Rectal smooth muscle tissue (tissue), 1 donor: ENCODE data around the gene PGLYRP1.

Experiments
- H3K27ac ChIP-seq: one replicate; pipeline ENCODE4 v1.7.0; 2013; ENCODE audit warnings: low read depth, low read length, inconsistent platforms
- H3K27me3 ChIP-seq: one replicate; pipeline ENCODE4 v1.7.0; 2013; ENCODE audit warnings: low read length; ENCODE audit not compliant: control insufficient read depth, insufficient read depth
- H3K36me3 ChIP-seq: one replicate; pipeline ENCODE4 v1.7.0; 2013; ENCODE audit warnings: low read length; ENCODE audit not compliant: control insufficient read depth, insufficient read depth
- H3K4me1 ChIP-seq: one replicate; pipeline ENCODE4 v1.7.0; 2013; ENCODE audit warnings: low read length; ENCODE audit not compliant: control insufficient read depth, insufficient read depth
- H3K4me3 ChIP-seq: one replicate; pipeline ENCODE4 v1.7.0; 2013; ENCODE audit warnings: low read length
- H3K9ac ChIP-seq: one replicate; pipeline ENCODE4 v1.7.0; 2013; ENCODE audit warnings: low read length

Gene PGLYRP1

DNA sequence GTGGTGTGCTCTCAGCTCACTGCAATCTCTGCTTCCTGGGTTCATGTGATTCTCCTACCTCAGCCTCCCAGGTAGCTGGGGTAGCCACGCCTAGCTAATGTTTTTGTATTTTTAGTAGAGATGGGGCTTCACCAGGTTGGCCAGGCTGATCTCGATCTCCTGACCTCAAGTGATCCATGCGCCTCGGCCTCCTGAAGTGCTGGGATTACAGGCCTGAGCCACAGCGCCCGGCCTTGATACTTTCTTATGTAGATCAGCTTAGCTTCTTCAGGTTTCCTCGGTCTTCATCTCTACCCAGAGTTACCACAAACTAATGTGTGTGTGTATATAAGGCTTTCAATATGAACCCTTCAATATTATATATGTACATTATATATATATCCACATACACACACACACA, 37.5 kb downstream of the PGLYRP1 start:
- no peak overlapping the region for H3K4me3 ChIP-seq
- H3K27me3 ChIP-seq = no peaks in the 10 kb centered on the region
- no peaks in the 10 kb centered on the region for H3K36me3 ChIP-seq
- H3K27ac ChIP-seq = no peak overlapping the region
- H3K4me1 ChIP-seq = no peaks in the 10 kb centered on the region
- H3K9ac ChIP-seq = no peak overlapping the region

DNA sequence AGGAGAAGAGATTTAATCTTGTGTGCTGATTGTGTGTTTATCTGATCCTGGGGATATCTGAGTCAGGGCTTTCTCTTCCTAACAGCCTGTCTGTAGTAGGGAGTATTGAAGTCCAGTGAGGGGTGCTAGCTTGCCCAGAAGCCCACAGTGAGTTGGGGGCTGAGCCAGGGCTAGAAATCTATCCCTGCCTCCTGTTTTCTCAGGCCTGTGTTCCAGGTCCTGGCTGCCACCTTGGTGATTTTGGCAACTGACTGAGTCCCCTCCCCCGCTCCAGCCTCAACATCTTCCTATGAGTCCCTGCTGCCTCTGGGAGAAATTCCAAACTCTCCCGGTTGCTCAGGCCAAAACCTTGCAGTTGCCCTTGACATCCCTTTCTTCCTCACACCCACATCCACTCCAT, 41.5 kb downstream of the PGLYRP1 start:
- H3K27me3 ChIP-seq = peaks cover 3% of the 10 kb centered on the region
- H3K4me1 ChIP-seq = no peaks in the 10 kb centered on the region
- no peak overlapping the region for H3K9ac ChIP-seq
- H3K4me3 ChIP-seq = no peak overlapping the region
- H3K36me3 ChIP-seq = no peaks in the 10 kb centered on the region
- no peak overlapping the region for H3K27ac ChIP-seq

DNA sequence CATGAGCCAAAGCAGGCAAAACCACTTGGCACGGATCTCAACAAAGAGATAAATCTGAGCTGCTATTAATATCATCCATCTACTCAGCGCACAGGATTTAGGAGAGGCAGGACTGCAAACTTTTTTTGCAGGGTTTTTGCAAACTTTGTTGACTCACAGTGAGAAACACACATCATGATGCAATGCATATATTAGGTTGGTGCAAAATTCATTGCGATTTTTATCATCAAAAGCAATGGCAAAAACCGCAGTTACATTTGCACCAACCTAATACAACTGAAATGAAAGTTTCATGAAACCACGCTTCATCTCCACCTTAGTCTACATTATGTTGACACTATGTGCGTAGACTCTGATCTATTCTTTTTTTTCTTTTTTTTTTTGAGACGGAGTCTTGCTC, 44.7 kb downstream of the PGLYRP1 start:
- Histone ChIP-seq H3K27me3 (peaks cover 23% of the 10 kb centered on the region), H3K27ac (no peak overlapping the region), H3K4me3 (no peak overlapping the region), H3K36me3 (no peaks in the 10 kb centered on the region), H3K9ac (no peak overlapping the region), H3K4me1 (no peaks in the 10 kb centered on the region)

DNA sequence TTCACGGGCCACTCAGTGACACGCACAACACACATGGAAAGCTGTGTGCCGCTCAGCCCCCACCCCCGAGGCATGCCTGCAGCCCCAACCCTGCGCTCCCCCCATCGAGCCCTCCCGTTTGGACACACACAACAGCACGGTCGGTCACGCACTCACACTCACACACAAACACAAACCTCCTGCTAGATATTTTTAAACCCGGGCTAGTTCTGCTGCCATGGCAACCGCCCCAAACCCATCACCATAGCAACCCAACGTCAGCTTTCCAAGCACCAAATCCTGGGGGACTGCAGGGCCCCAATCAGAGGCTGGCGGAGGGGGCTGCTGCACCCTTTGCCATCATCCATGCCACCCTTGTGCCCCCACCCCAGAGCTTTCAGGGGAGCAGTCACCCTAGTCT, 46.7 kb downstream of the PGLYRP1 start:
- no peak overlapping the region for H3K4me3 ChIP-seq
- H3K27ac ChIP-seq = no peak overlapping the region
- no peak overlapping the region for H3K9ac ChIP-seq
- no peaks in the 10 kb centered on the region for H3K36me3 ChIP-seq
- peaks cover 39% of the 10 kb centered on the region for H3K27me3 ChIP-seq
- no peaks in the 10 kb centered on the region for H3K4me1 ChIP-seq

DNA sequence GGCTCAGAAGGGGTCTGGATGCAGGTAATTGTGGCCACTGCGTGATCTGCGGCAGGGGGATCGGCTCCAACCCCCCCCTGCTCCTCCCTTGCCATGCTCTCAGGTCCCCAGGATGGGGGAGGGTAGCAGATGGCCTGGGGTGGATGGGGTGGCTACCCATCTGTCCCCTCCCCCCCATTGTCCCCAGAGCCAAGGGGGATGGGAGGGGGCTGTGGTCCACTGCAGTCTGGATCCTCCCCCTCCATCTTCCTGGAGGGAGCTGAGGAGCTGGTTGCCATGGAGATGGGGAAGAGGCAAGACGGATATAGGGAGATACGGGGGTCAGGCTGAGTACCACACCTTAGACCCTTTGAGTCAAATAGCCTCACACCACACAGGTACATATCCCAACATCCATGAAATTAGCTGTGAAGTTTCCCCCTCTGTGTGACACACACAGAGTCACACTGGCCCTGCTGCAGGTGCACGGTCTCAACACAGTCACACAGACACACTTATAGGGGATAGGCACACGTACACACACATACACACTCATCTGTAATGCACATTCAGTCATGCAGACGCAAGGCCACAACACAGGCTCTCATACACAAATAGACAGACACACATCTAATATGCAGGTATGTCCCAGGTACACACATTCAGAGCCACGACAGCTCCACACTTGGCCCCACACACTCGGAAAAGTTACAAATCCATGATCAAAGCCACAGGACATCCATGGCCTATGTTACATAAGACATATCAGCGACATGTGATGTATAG, 47.4 kb downstream of the PGLYRP1 start:
- H3K36me3 ChIP-seq = no peaks in the 10 kb centered on the region
- H3K4me3 ChIP-seq = no peak overlapping the region
- no peaks in the 10 kb centered on the region for H3K4me1 ChIP-seq
- no peak overlapping the region for H3K27ac ChIP-seq
- H3K9ac ChIP-seq = no peak overlapping the region
- peaks cover 40% of the 10 kb centered on the region for H3K27me3 ChIP-seq

DNA sequence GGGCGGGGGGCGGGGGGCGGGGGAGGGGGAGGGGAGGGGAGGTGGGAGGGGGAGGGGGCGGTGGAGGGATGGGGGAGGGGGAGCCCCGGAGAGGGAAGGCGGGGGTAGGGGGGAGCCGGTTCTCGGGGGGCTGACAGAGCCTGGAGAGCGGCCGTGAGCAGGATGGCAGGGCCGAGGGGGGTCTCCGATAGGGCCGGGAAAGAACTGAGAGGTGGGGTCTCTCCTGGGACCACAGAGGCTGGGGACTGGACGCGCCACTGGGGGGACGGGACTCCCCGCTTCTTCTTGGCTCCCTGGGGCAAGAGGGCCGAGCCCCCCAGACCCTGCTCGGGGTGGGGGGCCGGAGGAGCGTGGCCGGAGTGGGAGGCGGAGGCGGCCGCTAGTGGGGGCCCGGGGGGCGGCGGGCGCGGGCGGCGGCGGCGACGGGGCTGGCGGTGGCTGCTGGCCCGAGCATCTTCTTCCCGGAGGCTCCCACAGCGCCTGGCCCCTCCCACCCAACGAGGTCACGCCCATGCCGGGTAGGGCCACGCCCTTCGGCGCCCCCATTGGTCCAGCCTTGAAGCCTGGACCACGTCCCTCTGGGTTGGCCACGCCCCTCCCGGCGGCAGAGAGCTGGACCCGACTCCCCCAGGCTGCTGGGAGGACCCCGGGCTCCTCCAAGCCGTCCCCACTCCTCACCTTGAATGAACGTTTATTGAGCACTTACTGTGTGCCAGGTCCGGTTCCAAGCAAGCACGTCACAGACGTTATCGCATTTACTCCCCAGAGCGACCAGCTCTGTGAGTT, 49.1 kb downstream of the PGLYRP1 start, which contains the start of gene NOVA2:
TSS of gene NOVA2 (minus strand) at position 313 of the 786 bp plus-strand sequence. CDS start 514 bp downstream, outside the sequence.
- no peak within 1 kb of the TSS for H3K27ac ChIP-seq
- no peaks in the 10 kb centered on the region for H3K4me1 ChIP-seq
- H3K36me3 ChIP-seq = no peaks in the 10 kb centered on the region
- peak within 1 kb of the TSS; percentile 27 for H3K4me3 ChIP-seq
- H3K27me3 ChIP-seq = peaks cover 40% of the 10 kb centered on the region
- no peak within 1 kb of the TSS for H3K9ac ChIP-seq

DNA sequence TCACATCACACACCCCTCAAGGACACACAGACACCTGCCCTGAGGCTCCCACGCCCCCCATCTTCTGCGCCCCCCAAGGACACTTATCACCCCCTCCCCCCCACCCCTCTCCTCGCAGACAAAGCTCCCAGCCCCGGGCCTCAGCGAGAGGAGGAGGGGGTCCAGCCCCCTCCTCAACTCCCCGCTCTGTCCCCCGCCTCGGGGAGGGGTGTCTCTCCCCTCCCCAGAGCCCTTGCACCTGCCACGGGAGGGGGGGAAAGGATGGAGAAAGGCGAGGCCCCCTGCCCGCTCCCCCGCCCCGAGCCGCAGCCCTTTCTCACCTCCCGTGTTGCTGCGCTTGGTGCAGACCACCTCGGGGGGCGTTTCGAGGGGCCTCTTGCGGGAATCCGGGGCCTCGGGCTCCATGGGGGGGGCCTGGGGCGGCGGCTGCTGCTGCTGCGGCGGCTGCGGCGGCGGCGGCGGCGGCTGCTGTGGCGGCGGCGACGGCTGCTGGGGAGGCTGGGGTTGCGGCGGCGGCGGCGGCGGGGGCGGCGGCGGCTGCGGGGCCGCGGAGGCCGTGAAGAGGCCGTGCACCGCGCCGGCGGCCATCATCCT, 49.8 kb downstream of the PGLYRP1 start:
- no peaks in the 10 kb centered on the region for H3K4me1 ChIP-seq
- peak overlapping the region; percentile 27 for H3K4me3 ChIP-seq
- H3K27me3 ChIP-seq = peaks cover 40% of the 10 kb centered on the region
- H3K36me3 ChIP-seq = no peaks in the 10 kb centered on the region
- no peak overlapping the region for H3K9ac ChIP-seq
- H3K27ac ChIP-seq = no peak overlapping the region

DNA sequence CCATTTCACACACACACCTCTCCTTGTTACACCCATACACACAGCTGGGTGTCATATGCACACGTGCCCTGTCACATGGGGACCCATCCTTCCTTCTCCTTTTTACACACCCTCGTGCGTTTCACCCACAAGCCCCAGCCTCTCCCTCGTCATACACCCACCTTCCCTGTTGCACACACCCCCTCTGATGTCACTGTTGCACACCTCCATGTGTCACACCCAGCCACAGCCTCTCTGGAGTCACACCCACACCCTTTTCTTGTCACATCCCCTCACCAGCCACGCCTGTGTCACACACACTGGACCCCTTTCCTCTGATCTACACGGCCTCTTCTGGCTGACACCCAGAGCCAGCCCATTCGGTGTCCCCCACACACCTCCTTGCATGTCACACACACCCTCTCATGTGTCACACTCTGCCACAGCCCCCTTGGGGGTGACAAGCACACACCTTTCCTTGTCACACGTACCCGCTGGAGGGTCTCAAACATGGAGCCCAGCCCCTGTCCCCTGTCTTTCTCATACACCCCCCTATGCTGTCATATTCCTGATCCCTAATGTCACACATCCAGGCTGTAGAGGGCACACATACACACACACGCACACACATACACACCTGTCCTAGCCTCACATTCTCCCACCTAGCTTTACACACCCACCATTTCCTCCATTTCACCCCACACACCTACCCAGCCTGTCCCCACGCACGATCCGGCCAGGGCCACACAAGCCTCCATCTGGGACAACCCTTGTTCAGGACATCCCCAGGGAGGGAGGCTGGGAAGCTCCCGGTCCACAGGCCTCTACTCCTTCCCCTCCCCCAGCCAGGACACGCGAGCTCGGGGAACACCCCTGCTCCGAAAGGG, 50.5 kb downstream of the PGLYRP1 start:
- Histone ChIP-seq H3K4me3 (peak overlapping the region; percentile 27), H3K27me3 (peaks cover 37% of the 10 kb centered on the region), H3K4me1 (no peaks in the 10 kb centered on the region), H3K9ac (no peak overlapping the region), H3K36me3 (no peaks in the 10 kb centered on the region), H3K27ac (no peak overlapping the region)

DNA sequence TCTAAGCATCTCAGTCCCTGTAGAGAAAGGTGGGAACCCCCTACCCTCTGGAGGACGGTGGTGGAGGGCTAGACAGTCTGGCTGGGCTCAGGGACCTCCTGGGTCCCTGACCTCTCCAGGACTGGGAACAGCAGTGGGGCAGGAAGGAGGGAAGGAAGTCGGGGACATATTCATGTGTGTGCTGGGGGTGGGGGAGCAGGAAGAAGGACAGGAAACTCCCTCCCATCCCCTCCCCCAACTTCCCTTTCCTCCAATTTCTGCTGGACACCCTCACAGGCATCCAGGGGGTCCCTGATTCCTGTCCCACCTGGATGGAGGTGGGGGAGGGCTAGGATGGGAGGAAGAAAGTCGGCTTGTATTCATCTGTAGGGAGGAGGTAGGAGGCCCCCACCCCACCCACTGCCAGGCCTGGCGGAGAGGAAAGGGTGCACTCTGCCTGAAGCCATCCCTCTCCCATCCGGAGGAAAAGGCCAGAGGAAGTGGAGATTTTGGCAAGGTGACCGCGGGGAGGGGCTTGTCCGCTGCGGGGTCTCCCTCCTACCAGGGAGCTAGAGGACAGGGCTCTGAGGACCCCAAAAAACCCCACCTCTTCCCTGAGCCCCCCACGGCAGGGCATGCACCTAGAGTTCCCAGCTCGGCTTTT, 51.5 kb downstream of the PGLYRP1 start:
- no peak overlapping the region for H3K27ac ChIP-seq
- H3K9ac ChIP-seq = no peak overlapping the region
- no peaks in the 10 kb centered on the region for H3K4me1 ChIP-seq
- H3K27me3 ChIP-seq = peaks cover 37% of the 10 kb centered on the region
- H3K36me3 ChIP-seq = no peaks in the 10 kb centered on the region
- no peak overlapping the region for H3K4me3 ChIP-seq

DNA sequence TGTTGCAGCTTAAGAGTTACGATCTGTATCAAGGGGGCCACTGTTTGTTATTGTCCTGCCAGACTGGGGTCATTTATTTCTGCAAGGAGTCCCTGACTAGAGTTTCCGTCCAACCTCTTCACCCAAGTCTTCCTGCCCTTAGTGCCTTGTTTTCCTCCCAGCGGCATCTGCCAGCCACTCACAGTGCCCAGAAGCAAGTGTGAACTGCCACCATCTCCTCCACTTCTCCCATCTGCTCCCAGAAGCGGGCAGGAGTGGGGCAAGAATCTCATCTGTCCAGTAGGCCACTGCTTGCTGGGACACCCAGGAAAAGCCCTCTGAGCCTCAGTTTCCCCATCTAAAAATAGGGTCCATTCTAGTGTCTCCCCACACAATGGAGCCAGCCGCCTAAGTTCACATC, 53.2 kb downstream of the PGLYRP1 start:
- H3K27me3 ChIP-seq = peaks cover 23% of the 10 kb centered on the region
- H3K4me3 ChIP-seq = no peak overlapping the region

More for the DNA sequence above, 53.2 kb downstream of the PGLYRP1 start:
- no peak overlapping the region for H3K9ac ChIP-seq
- H3K36me3 ChIP-seq = no peaks in the 10 kb centered on the region
- no peak overlapping the region for H3K27ac ChIP-seq
- no peaks in the 10 kb centered on the region for H3K4me1 ChIP-seq
